ENCODE data around the gene CCL28. TPM values are rescaled to one million over a fixed set of nuclear protein-coding genes. Genes with fewer than 3 reads are reported as not detected.

CCL28 gene
- total and polyA plus RNA-seq, 9 of the 15 experiments (the other 6 are each of a cell fraction or from before 2014, with no cell fraction given): not detected

GRCh38 chr5:43415935-43416802 lies 4.0 kb upstream of the CCL28 start (continued):
- TF ChIP-seq THRA (IDR thresholded peaks at IDR 0.05) (no peak), TEAD4 (IDR thresholded peaks at IDR 0.05; ENCODE audit: low read length) (peak; percentile 91), TEAD4 (CRISPR knock-in tag; IDR thresholded peaks at IDR 0.05; ENCODE audit: borderline replicate concordance) (no peak), POLR2AphosphoS5 (IDR thresholded peaks at IDR 0.05; ENCODE audit: control insufficient read depth, insufficient read depth, low read depth, low read length) (peak; percentile 91), CSDE1 (IDR thresholded peaks at IDR 0.05) (no peak), NFIC (IDR thresholded peaks at IDR 0.05) (peak; percentile 73), ELF2 (CRISPR knock-in tag; IDR thresholded peaks at IDR 0.05) (no peak), ZNF41 (CRISPR knock-in tag; conservative IDR thresholded peaks at IDR 0.05) (no peak), ETV1 (tag; conservative IDR thresholded peaks at IDR 0.05; ENCODE audit: low read depth) (no peak), MCM2 (IDR thresholded peaks at IDR 0.05; ENCODE audit: low read depth) (no peak), TEAD2 (tag; IDR thresholded peaks at IDR 0.05) (no peak), BACH1 (tag; IDR thresholded peaks at IDR 0.05) (no peak), SIN3A (IDR thresholded peaks at IDR 0.05; ENCODE audit: borderline replicate concordance in 2 of 2, control insufficient read depth in 1 of 2, low read depth in 2 of 2, low read length in 2 of 2) (no peak), GATAD2B (IDR thresholded peaks at IDR 0.05; ENCODE audit: borderline replicate concordance) (peak; percentile 46; the same call in 1 of the 2 replicates), PTTG1 (tag; IDR thresholded peaks at IDR 0.05; ENCODE audit: low read depth) (no peak), JUND (IDR thresholded peaks at IDR 0.05; ENCODE audit: borderline replicate concordance, low read depth, low read length) (peak; percentile 97), JUND (tag; IDR thresholded peaks at IDR 0.05; ENCODE audit: borderline replicate concordance, low read depth, low read length) (peak; percentile 96; the same call in 2 of the 3 replicates)
- TF ChIP-seq, protein P1, sequence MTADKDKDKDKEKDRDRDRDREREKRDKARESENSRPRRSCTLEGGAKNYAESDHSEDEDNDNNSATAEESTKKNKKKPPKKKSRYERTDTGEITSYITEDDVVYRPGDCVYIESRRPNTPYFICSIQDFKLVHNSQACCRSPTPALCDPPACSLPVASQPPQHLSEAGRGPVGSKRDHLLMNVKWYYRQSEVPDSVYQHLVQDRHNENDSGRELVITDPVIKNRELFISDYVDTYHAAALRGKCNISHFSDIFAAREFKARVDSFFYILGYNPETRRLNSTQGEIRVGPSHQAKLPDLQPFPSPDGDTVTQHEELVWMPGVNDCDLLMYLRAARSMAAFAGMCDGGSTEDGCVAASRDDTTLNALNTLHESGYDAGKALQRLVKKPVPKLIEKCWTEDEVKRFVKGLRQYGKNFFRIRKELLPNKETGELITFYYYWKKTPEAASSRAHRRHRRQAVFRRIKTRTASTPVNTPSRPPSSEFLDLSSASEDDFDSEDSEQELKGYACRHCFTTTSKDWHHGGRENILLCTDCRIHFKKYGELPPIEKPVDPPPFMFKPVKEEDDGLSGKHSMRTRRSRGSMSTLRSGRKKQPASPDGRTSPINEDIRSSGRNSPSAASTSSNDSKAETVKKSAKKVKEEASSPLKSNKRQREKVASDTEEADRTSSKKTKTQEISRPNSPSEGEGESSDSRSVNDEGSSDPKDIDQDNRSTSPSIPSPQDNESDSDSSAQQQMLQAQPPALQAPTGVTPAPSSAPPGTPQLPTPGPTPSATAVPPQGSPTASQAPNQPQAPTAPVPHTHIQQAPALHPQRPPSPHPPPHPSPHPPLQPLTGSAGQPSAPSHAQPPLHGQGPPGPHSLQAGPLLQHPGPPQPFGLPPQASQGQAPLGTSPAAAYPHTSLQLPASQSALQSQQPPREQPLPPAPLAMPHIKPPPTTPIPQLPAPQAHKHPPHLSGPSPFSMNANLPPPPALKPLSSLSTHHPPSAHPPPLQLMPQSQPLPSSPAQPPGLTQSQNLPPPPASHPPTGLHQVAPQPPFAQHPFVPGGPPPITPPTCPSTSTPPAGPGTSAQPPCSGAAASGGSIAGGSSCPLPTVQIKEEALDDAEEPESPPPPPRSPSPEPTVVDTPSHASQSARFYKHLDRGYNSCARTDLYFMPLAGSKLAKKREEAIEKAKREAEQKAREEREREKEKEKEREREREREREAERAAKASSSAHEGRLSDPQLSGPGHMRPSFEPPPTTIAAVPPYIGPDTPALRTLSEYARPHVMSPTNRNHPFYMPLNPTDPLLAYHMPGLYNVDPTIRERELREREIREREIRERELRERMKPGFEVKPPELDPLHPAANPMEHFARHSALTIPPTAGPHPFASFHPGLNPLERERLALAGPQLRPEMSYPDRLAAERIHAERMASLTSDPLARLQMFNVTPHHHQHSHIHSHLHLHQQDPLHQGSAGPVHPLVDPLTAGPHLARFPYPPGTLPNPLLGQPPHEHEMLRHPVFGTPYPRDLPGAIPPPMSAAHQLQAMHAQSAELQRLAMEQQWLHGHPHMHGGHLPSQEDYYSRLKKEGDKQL (CRISPR knock-in tag; IDR thresholded peaks at IDR 0.05; ENCODE audit: borderline replicate concordance): no peak
- TF ChIP-seq, protein P2, sequence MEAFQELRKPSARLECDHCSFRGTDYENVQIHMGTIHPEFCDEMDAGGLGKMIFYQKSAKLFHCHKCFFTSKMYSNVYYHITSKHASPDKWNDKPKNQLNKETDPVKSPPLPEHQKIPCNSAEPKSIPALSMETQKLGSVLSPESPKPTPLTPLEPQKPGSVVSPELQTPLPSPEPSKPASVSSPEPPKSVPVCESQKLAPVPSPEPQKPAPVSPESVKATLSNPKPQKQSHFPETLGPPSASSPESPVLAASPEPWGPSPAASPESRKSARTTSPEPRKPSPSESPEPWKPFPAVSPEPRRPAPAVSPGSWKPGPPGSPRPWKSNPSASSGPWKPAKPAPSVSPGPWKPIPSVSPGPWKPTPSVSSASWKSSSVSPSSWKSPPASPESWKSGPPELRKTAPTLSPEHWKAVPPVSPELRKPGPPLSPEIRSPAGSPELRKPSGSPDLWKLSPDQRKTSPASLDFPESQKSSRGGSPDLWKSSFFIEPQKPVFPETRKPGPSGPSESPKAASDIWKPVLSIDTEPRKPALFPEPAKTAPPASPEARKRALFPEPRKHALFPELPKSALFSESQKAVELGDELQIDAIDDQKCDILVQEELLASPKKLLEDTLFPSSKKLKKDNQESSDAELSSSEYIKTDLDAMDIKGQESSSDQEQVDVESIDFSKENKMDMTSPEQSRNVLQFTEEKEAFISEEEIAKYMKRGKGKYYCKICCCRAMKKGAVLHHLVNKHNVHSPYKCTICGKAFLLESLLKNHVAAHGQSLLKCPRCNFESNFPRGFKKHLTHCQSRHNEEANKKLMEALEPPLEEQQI (IDR thresholded peaks at IDR 0.05): peak; percentile 65; the same call in 1 of the 2 replicates
